HCT116 (cell line): Measurements from ENCODE around the gene AFTPH. TPM values are rescaled to one million over a fixed set of nuclear protein-coding genes. Genes with fewer than 3 reads are reported as not detected.

Experiments used
- ATAC-seq: fragments of 200-7000 bp; cut with Tn5 transposase; 2 replicates; pipeline ENCODE4 v1.9.1; 2020; ENCODE audit warnings: mild to moderate bottlenecking, moderate library complexity
- BruUV-seq: library from RNA; stranded (reverse); fragments of 400-500 nt; replicated peaks from 2 replicates; lab custom pipeline; 2021; lab: Mats Ljungman, UMichigan
- CTCF ChIA-PET: fragments of 300-600 bp; sonication (Branson Sonifier 250); formaldehyde crosslinking; loops from one replicate; lab custom pipeline; 2021; ENCODE audit warnings: antibody characterized with exemption; lab: Charles Lee
- POLR2A ChIA-PET: fragments of 300-600, 350-600 bp; sonication (Branson Sonifier 250); formaldehyde crosslinking; loops from one replicate; lab custom pipeline; 2021; ENCODE audit warnings: antibody characterized with exemption; lab: Charles Lee
- RAD21 ChIA-PET, 2 experiments: fragments of 300-600 bp; sonication (Branson Sonifier 250); formaldehyde crosslinking; loops; one replicate each; lab custom pipeline; 2023; ENCODE audit warnings: low total read pairs in 2 of 2; ENCODE audit not compliant: uncharacterized antibody in 2 of 2, unreplicated experiment in 2 of 2, low non-redundant PET in 1 of 2; lab: Charles Lee
- DNase-seq: peaks from one replicate; pipeline ENCODE4 v3.0.0-alpha.2; 2010; ENCODE audit warnings: low read depth, low spot score
- H2AFZ ChIP-seq: fragments of 200-600 bp; shearing (Covaris generic), sonication (generic); 2 replicates; pipeline ENCODE4 v1.6.1; 2017; ENCODE audit warnings: low read depth, mixed run types, mixed read lengths, antibody characterized with exemption, low read length; ENCODE audit not compliant: poor library complexity, severe bottlenecking
- H3K27ac ChIP-seq: 2 replicates; pipeline ENCODE4 v1.5.1; 2012; ENCODE audit warnings: low read depth, low read length
- H3K27me3 ChIP-seq: fragments of 200-600 bp; sonication (generic); 2 replicates; pipeline ENCODE4 v1.6.1; 2016; ENCODE audit warnings: mixed run types, low read length, mixed read lengths; ENCODE audit not compliant: insufficient read depth
- H3K36me3 ChIP-seq, 2 experiments: fragments of 200-500 bp in 1 of 2; fragments of 200-600 bp in 1 of 2; sonication (Bioruptor generic) in 1 of 2; sonication (generic) in 1 of 2; 2 replicates each; pipeline versions ENCODE4 v1.5.1 to v1.6.1; 2014 to 2016; ENCODE audit warnings: low read length in 2 of 2, inconsistent platforms in 1 of 2, mixed read lengths in 1 of 2, mixed run types in 1 of 2; ENCODE audit not compliant: insufficient read depth in 2 of 2, control insufficient read depth in 1 of 2
- H3K4me1 ChIP-seq, 2 experiments: fragments of 200-600 bp in 1 of 2; sonication (generic) in 1 of 2; 2 replicates each; pipeline versions ENCODE4 v1.5.1 to v1.6.1; 2012 to 2017; ENCODE audit warnings: low read length in 2 of 2, inconsistent platforms in 1 of 2, mild to moderate bottlenecking in 1 of 2, mixed read lengths in 1 of 2, mixed run types in 1 of 2, moderate library complexity in 1 of 2; ENCODE audit not compliant: insufficient read depth in 2 of 2, control insufficient read depth in 1 of 2
- H3K4me2 ChIP-seq: fragments of 200-600 bp; sonication (generic); 2 replicates; pipeline ENCODE4 v1.6.1; 2017; ENCODE audit warnings: mixed run types, low read length, mixed read lengths
- H3K4me3 ChIP-seq, 2 experiments: fragments of 200-600 bp in 1 of 2; sonication (generic) in 1 of 2; replicated peaks in 1 of 2; 2 replicates each; pipeline ENCODE4 v1.5.1; 2011 to 2016; ENCODE audit warnings: low read length in 2 of 2, control low read depth in 1 of 2, low read depth in 1 of 2, mild to moderate bottlenecking in 1 of 2, mixed read lengths in 1 of 2, mixed run types in 1 of 2
- H3K79me2 ChIP-seq: fragments of 200-600 bp; sonication (generic); 2 replicates; pipeline ENCODE4 v1.6.1; 2017; ENCODE audit warnings: mild to moderate bottlenecking, mixed run types, low read length, moderate library complexity, mixed read lengths; ENCODE audit not compliant: insufficient read depth
- H3K9ac ChIP-seq: fragments of 200-600 bp; sonication (generic); 2 replicates; pipeline ENCODE4 v1.6.1; 2016; ENCODE audit warnings: low read length, mixed read lengths
- H3K9me2 ChIP-seq: fragments of 200-600 bp; sonication (generic), shearing (Covaris generic); 2 replicates; pipeline ENCODE4 v1.6.1; 2017; ENCODE audit warnings: mixed run types, mild to moderate bottlenecking, moderate library complexity; ENCODE audit not compliant: insufficient read depth
- H3K9me3 ChIP-seq, 2 experiments: fragments of 200-500 bp in 1 of 2; fragments of 200-600 bp in 1 of 2; sonication (Bioruptor generic) in 1 of 2; sonication (generic) in 1 of 2; 2 replicates each; pipeline ENCODE4 v1.6.1; 2014 to 2017; ENCODE audit warnings: low read length in 2 of 2, mixed read lengths in 2 of 2, inconsistent platforms in 1 of 2, low read depth in 1 of 2, mild to moderate bottlenecking in 1 of 2, mixed run types in 1 of 2, moderate library complexity in 1 of 2; ENCODE audit not compliant: control insufficient read depth in 1 of 2, insufficient read depth in 1 of 2
- H4K20me1 ChIP-seq: fragments of 200-600 bp; sonication (generic), shearing (Covaris generic); 2 replicates; pipeline ENCODE4 v1.6.1; 2017; ENCODE audit warnings: mixed run types, mild to moderate bottlenecking, moderate library complexity; ENCODE audit not compliant: insufficient read depth
- ATF3 ChIP-seq: IDR thresholded peaks from 2 replicates; pipeline ENCODE4 v1.6.1; 2012
- CBX3 ChIP-seq: IDR thresholded peaks from 2 replicates; pipeline ENCODE4 v1.6.1; 2012; ENCODE audit warnings: low read depth
- CEBPB ChIP-seq: IDR thresholded peaks from 2 replicates; pipeline ENCODE4 v1.6.1; 2012; ENCODE audit warnings: low read depth
- MAX ChIP-seq: IDR thresholded peaks from 2 replicates; pipeline ENCODE4 v1.6.1; 2012
- POLR2A ChIP-seq: IDR thresholded peaks from 2 replicates; pipeline ENCODE4 v1.7.0; 2011; ENCODE audit warnings: borderline replicate concordance; ENCODE audit not compliant: insufficient read depth, insufficient read length; ENCODE audit errors: extremely low read depth
- REST ChIP-seq: IDR thresholded peaks from 2 replicates; pipeline ENCODE4 v1.6.1; 2012; ENCODE audit warnings: low read depth
- YY1 ChIP-seq: IDR thresholded peaks from 2 replicates; pipeline ENCODE4 v1.6.1; 2011; ENCODE audit warnings: low read length, low read depth, moderate library complexity, mild to moderate bottlenecking; ENCODE audit not compliant: insufficient replicate concordance; ENCODE audit errors: extremely low read depth
- ZBTB33 ChIP-seq: IDR thresholded peaks from 2 replicates; pipeline ENCODE4 v1.6.1; 2011; ENCODE audit warnings: mild to moderate bottlenecking, low read length, moderate library complexity; ENCODE audit not compliant: insufficient replicate concordance; ENCODE audit errors: extremely low read depth
- ZFX ChIP-seq: fragments of 450-650 bp; IDR thresholded peaks from 2 replicates; pipeline ENCODE4 v1.6.1; 2017
- intact Hi-C: fragments of 100-400 bp; cut with micrococcal nuclease; formaldehyde crosslinking; loops from 2 replicates; pipeline ENCODE4 v1.10.0; 2022
- total RNA-seq: library from RNA; stranded (reverse); gene quantifications from one replicate; pipeline ENCODE4 v1.2.1, GENCODE V29; 2021; ENCODE audit not compliant: unreplicated experiment

The AFTPH gene
- total RNA-seq, 1 experiment from 2014 or later, result 23.6 TPM

GRCh38 chr2:64514008-64514407, 10.1 kb upstream of the AFTPH start:
- Histone ChIP-seq H3K79me2 (no peaks in the 10 kb centered on the region), H3K27ac (no peak overlapping the region), H4K20me1 (no peaks in the 10 kb centered on the region), H3K4me3 (no peak overlapping the region), H2AFZ (no peak overlapping the region), H3K4me2 (no peak overlapping the region), H3K4me1 (no peaks in the 10 kb centered on the region), H3K9ac (no peak overlapping the region), H3K9me2 (no peaks in the 10 kb centered on the region), H3K36me3 (no peaks in the 10 kb centered on the region), H3K9me3 (no peaks in the 10 kb centered on the region), H3K27me3 (0 out of 2 replicates have a peak, but pooled peaks cover 8% of the 10 kb centered on the region)
- intact Hi-C loops, result no loop called here
- no TSS peak for BruUV-seq
- POLR2A ChIA-PET, result interaction anchor here (1.1 kb wide), 1 partner anchor 10 kb away, joined by 3 read pairs; the partner anchor contains the start of gene AFTPH
- ATAC-seq (no peak), DNase-seq (no peak)
- CTCF ChIA-PET, result interaction anchor here (2.0 kb wide), 1 partner anchor 9 kb away, joined by 13 read pairs; the partner anchor contains the start of gene AFTPH
- no peak for TF ChIP-seq MAX
- no peak for TF ChIP-seq POLR2A
- RAD21 ChIA-PET, result no interaction called here

GRCh38 chr2:64515086-64515485, 9.0 kb upstream of the AFTPH start:
- no peaks in the 10 kb centered on the region for H3K36me3 ChIP-seq
- no peak overlapping the region for H3K4me3 ChIP-seq
- no peak overlapping the region for H3K9ac ChIP-seq
- ChIA-PET RAD21 (no interaction called here), CTCF (interaction anchor here (2.0 kb wide), 1 partner anchor 8 kb away, joined by 13 read pairs; the partner anchor contains the start of gene AFTPH), POLR2A (interaction anchor here (0.6 to 1.1 kb wide), 2 partner anchors 9 to 236 kb away, joined by 3 read pairs; partner anchors contain the start of gene AFTPH)
- H2AFZ ChIP-seq, result no peak overlapping the region
- H3K9me2 ChIP-seq, result no peaks in the 10 kb centered on the region
- BruUV-seq, result no TSS peak
- H3K27ac ChIP-seq, result no peak overlapping the region
- no peaks in the 10 kb centered on the region for H3K79me2 ChIP-seq
- DNase-seq (no peak), ATAC-seq (no peak)
- H3K9me3 ChIP-seq, result no peaks in the 10 kb centered on the region
- H4K20me1 ChIP-seq, result no peaks in the 10 kb centered on the region
- intact Hi-C loops, result no loop called here
- no peak overlapping the region for H3K4me2 ChIP-seq
- H3K4me1 ChIP-seq, result no peaks in the 10 kb centered on the region
- 0 out of 2 replicates have a peak, but pooled peaks cover 8% of the 10 kb centered on the region for H3K27me3 ChIP-seq
- TF ChIP-seq ATF3 (no peak), ZBTB33 (no peak), YY1 (no peak), REST (no peak), ZFX (no peak), CEBPB (no peak), CBX3 (no peak)
